NCI-H446 (cell line): ENCODE results near the gene RGS6.
A peak's percentile ranks its signal among the peaks of the same experiment; 100 is the strongest.

Experiments
- DNase-seq, 2 experiments: peaks; one replicate each; lab custom pipeline; 2025; lab: John Stamatoyannopoulos, UW

RGS6 gene

GRCh38 chr14:72014486-72014885 lies 82.3 kb downstream of the RGS6 start:
- DNase-seq = no peak

- DNase-seq = no peak
These were observed 85.1 kb downstream of the RGS6 start for GRCh38 chr14:72017290-72017689.

- DNase-seq = no peak
These were observed 91.2 kb downstream of the RGS6 start for GRCh38 chr14:72023128-72024042.

- peak in 1 of 2 experiments; percentile 18 for DNase-seq
These were observed 91.8 kb downstream of the RGS6 start for GRCh38 chr14:72024043-72024407.

GRCh38 chr14:72024504-72024903 lies 92.3 kb downstream of the RGS6 start:
- DNase-seq = no peak

- no peak for DNase-seq
These were observed 94.3 kb downstream of the RGS6 start for GRCh38 chr14:72026536-72026935.

GRCh38 chr14:72027061-72027460 lies 94.8 kb downstream of the RGS6 start:
- no peak for DNase-seq

GRCh38 chr14:72033365-72033764 lies 101.1 kb downstream of the RGS6 start:
- no peak for DNase-seq

- DNase-seq = no peak
These were observed 108.3 kb downstream of the RGS6 start for GRCh38 chr14:72040528-72040927.

GRCh38 chr14:72045271-72045670 lies 113.0 kb downstream of the RGS6 start:
- no peak for DNase-seq

GRCh38 chr14:72045885-72046284 lies 113.7 kb downstream of the RGS6 start:
- DNase-seq = no peak

- DNase-seq = no peak
These were observed 117.2 kb downstream of the RGS6 start for GRCh38 chr14:72049462-72049861.

GRCh38 chr14:72052356-72052755 lies 120.1 kb downstream of the RGS6 start:
- DNase-seq = no peak

- no peak for DNase-seq
These were observed 121.4 kb downstream of the RGS6 start for GRCh38 chr14:72053651-72054050.

GRCh38 chr14:72054911-72055310 lies 122.7 kb downstream of the RGS6 start:
- DNase-seq = no peak

- DNase-seq = no peak
These were observed 125.6 kb downstream of the RGS6 start for GRCh38 chr14:72057701-72058285.

- DNase-seq = peak in 1 of 2 experiments; percentile 1
These were observed 128.2 kb downstream of the RGS6 start for GRCh38 chr14:72060460-72060859.

GRCh38 chr14:72060917-72061316 lies 128.7 kb downstream of the RGS6 start:
- no peak for DNase-seq

GRCh38 chr14:72061718-72062117 lies 129.5 kb downstream of the RGS6 start:
- no peak for DNase-seq

- no peak for DNase-seq
These were observed 131.6 kb downstream of the RGS6 start for GRCh38 chr14:72063761-72064282.

- DNase-seq = no peak
These were observed 132.3 kb downstream of the RGS6 start for GRCh38 chr14:72064501-72064900.

GRCh38 chr14:72070458-72070857 lies 138.2 kb downstream of the RGS6 start:
- no peak for DNase-seq

GRCh38 chr14:72075649-72076334 lies 143.6 kb downstream of the RGS6 start:
- no peak for DNase-seq
